Lower lobe of right lung (tissue), 2 donors: ENCODE measurements around the gene GALNT12. TPM values are rescaled to one million over a fixed set of nuclear protein-coding genes. Genes with fewer than 3 reads are reported as not detected.

Source experiments
- ATAC-seq, 2 donors: fragments of 200-7000 bp; cut with Tn5 transposase; one replicate each; pipeline ENCODE4 v1.9.1; 2020 to 2022; ENCODE audit warnings: mild to moderate bottlenecking in 2 of 2, moderate library complexity in 2 of 2
- DNase-seq: peaks from one replicate; pipeline ENCODE4 v3.0.0-alpha.2; 2020
- H3K27ac ChIP-seq: fragments of 200-600 bp; one replicate; pipeline ENCODE4 v1.8.0; 2022
- H3K27me3 ChIP-seq: fragments of 200-600 bp; one replicate; pipeline ENCODE4 v1.8.0; 2022; ENCODE audit warnings: low read depth
- H3K36me3 ChIP-seq: fragments of 200-600 bp; one replicate; pipeline ENCODE4 v1.8.0; 2022; ENCODE audit warnings: mild to moderate bottlenecking
- H3K4me1 ChIP-seq: fragments of 200-600 bp; one replicate; pipeline ENCODE4 v1.8.0; 2022
- H3K4me3 ChIP-seq: fragments of 200-600 bp; one replicate; pipeline ENCODE4 v1.8.0; 2022; ENCODE audit warnings: mild to moderate bottlenecking
- H3K9me3 ChIP-seq: fragments of 200-600 bp; one replicate; pipeline ENCODE4 v1.8.0; 2022
- intact Hi-C: fragments of 100-400 bp; cut with DNase I; formaldehyde crosslinking; loops from one replicate; pipeline ENCODE4 v1.11.0; 2022
- total RNA-seq: library from RNA; stranded (reverse); fragmentation: NEBNext Ultra II Directional; extraction: Animal tissue kit (Norgen Biotek cat#: 25700); gene quantifications from one replicate; pipeline ENCODE4 v1.2.1, GENCODE V29; 2021
- TF ChIP-seq, protein P1 (sequence below): fragments of 200-600 bp; IDR thresholded peaks from one replicate; pipeline ENCODE4 v1.8.0; 2022; ENCODE audit warnings: antibody characterized with exemption, mild to moderate bottlenecking
- donor health status: DM: no; HTN: yes; CAD: no; lungs with severe emphysema.

GALNT12 gene
- total RNA-seq, 1 donor from 2014 or later, result 23.2 TPM

DNA sequence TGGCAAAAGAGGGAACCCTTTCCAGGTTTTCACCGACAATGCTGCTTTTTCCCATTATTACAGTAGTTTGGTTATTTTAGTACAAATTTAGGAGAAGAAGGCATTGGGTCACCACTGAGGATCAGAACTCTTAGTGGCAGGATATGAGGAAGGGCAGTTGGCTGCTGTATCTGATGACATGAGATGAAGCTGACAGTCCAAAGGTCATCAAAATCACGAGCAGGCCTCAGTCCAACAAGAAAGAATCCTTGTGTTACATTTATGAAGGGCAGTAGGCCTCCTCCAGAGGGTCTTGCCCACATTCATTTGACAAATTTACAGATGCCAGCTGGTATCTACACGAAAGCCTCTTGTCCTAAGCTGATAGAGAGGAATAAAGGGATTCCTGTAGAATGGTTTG, 86.7 kb downstream of the GALNT12 start:
- Histone ChIP-seq H3K4me1 (no peaks in the 10 kb centered on the region), H3K27me3 (no peaks in the 10 kb centered on the region), H3K4me3 (no peak overlapping the region), H3K27ac (no peak overlapping the region), H3K9me3 (peaks cover 4% of the 10 kb centered on the region), H3K36me3 (no peaks in the 10 kb centered on the region)
- TF ChIP-seq, protein P1, sequence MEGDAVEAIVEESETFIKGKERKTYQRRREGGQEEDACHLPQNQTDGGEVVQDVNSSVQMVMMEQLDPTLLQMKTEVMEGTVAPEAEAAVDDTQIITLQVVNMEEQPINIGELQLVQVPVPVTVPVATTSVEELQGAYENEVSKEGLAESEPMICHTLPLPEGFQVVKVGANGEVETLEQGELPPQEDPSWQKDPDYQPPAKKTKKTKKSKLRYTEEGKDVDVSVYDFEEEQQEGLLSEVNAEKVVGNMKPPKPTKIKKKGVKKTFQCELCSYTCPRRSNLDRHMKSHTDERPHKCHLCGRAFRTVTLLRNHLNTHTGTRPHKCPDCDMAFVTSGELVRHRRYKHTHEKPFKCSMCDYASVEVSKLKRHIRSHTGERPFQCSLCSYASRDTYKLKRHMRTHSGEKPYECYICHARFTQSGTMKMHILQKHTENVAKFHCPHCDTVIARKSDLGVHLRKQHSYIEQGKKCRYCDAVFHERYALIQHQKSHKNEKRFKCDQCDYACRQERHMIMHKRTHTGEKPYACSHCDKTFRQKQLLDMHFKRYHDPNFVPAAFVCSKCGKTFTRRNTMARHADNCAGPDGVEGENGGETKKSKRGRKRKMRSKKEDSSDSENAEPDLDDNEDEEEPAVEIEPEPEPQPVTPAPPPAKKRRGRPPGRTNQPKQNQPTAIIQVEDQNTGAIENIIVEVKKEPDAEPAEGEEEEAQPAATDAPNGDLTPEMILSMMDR, result no peak
- ATAC-seq (no peak), DNase-seq (no peak)
- intact Hi-C loops, result no loop called here

DNA sequence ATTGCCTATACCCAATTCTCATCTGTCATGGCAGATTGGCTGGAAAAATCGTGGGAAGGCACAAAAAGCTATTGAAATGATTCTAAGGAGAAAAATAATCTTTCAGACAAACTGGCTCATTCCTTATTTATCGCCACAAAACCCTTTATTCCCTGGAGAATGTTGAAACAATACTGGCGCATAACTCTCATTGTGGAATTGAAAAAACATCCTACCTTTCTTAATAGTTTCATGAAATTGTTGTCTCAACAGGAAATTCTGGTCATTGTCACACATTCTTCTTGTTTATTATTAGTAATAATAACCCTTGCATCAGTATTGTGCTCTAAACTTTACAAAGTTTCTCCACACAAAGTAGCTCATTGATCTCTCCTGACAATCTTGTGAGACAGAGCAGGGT, 87.3 kb downstream of the GALNT12 start:
- Histone ChIP-seq H3K27ac (no peak overlapping the region), H3K4me1 (no peaks in the 10 kb centered on the region), H3K36me3 (no peaks in the 10 kb centered on the region), H3K4me3 (no peak overlapping the region), H3K9me3 (peaks cover 4% of the 10 kb centered on the region), H3K27me3 (no peaks in the 10 kb centered on the region)
- DNase-seq, result no peak
- no peak for ATAC-seq
- intact Hi-C loops, result no loop called here
- TF ChIP-seq, protein P1, result no peak

DNA sequence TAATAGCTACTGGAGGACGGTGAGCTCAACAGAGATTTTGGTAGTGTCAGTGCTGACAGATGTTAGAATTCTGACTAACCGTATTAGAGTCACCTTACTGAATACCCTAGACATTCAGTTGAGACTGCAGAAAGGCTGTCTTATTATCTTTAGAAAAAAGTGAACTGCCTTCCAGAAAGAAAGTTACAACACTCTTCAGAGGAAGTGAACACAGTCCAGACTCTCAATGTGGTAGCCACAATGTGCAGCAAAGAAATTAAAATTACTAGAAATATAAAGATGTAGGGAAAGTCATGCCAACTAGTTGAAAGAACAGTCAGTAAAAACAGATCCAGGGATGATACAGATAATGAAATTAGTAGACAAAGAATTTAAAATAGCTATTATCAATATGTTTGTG, 89.2 kb downstream of the GALNT12 start:
- Histone ChIP-seq H3K36me3 (no peaks in the 10 kb centered on the region), H3K27ac (no peak overlapping the region), H3K4me1 (no peaks in the 10 kb centered on the region), H3K4me3 (no peak overlapping the region), H3K9me3 (peaks cover 4% of the 10 kb centered on the region), H3K27me3 (no peaks in the 10 kb centered on the region)
- ATAC-seq (no peak), DNase-seq (no peak)
- intact Hi-C loops, result no loop called here
- TF ChIP-seq, protein P1, result no peak

DNA sequence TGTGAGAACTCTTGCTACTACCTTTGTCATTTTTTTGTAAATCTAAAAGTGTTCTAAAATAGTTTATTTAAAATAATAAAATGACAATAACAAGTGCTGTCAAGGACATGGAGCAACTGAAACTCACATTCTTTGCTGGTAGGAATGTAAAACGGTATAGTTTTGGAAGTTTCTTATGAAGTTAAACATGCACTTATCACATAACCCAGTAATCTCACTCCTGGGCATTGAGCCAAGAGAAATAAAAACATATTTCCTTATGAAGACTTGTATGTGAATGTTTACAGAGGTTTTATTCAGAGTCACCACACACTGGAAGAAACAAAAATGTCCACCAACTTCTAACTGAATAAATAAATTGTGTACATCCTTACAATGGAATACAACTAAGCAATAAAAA, 90.3 kb downstream of the GALNT12 start:
- no peak for DNase-seq
- Histone ChIP-seq H3K36me3 (no peaks in the 10 kb centered on the region), H3K27me3 (no peaks in the 10 kb centered on the region), H3K27ac (no peak overlapping the region), H3K9me3 (peaks cover 4% of the 10 kb centered on the region), H3K4me3 (no peak overlapping the region), H3K4me1 (no peaks in the 10 kb centered on the region)
- no peak for ATAC-seq
- TF ChIP-seq, protein P1, result no peak
- intact Hi-C loops, result no loop called here

DNA sequence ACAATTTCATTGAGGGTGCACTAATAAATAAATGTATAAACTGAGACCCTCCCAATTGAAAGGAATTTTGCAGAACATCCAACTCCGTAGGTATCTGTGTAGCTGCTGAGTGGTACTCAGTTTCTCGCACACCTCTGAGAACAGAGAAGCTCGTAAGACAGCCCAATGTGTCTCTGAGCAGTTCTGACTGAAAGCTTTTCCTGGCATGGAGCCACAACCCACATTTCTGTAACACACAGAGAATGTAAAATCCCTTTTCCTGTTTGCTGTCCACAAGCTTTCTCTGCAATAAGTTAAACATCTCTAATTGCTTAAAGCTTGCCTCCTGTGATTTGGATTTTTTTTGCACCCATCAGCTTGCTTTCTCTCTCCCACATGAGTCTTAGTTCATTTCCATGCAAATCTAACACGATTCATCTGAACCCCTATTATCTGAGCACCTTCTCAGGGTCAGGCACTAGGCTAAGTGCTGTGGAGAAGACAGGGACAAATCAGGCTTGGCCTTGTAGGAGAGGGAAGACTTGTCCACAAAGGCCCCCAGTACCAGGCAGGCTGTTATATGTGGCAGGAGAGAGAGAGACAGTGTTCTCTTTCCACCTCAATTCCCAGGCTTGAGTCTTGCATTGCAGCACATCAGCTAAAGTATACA, 92.1 kb downstream of the GALNT12 start:
- Histone ChIP-seq H3K27me3 (no peaks in the 10 kb centered on the region), H3K4me3 (no peak overlapping the region), H3K27ac (no peak overlapping the region), H3K9me3 (peaks cover 4% of the 10 kb centered on the region), H3K36me3 (no peaks in the 10 kb centered on the region), H3K4me1 (no peaks in the 10 kb centered on the region)
- ATAC-seq, result no peak
- no peak for DNase-seq
- TF ChIP-seq, protein P1, result no peak
- intact Hi-C loops, result no loop called here

Other genes with a start within 250 kb of the GALNT12 start
- gene GABBR2, start 98.7 kb upstream of the GALNT12 start, total RNA-seq, result 0.24 TPM
- gene ANKS6, start 11.1 kb upstream of the GALNT12 start, total RNA-seq, result 16.5 TPM
- 8.0 TPM for gene COL15A1, start 136.2 kb downstream of the GALNT12 start, total RNA-seq